Activated naive CD4-positive, alpha-beta T cell treated with anti-CD3 and anti-CD28 coated beads, Interleukin-2, amount 50 U/mL, for 72 hours (primary cell): ENCODE results near the gene RHOF. TPM values are rescaled to one million over a fixed set of nuclear protein-coding genes. Genes with fewer than 3 reads are reported as not detected.

ENCODE experiments used
- ATAC-seq, 2 donors: fragments of 150-1000 bp; cut with Tn5 transposase; 2 replicates each; pipeline ENCODE4 v1.10.0; 2021; ENCODE audit warnings: mild to moderate bottlenecking in 2 of 2, moderate library complexity in 2 of 2
- DNase-seq, 2 donors: peaks; one replicate each; pipeline ENCODE4 v3.0.0; 2021 to 2022; ENCODE audit warnings: low spot score in 2 of 2
- H3K27ac Mint-ChIP-seq, 2 donors: one replicate each; pipeline ENCODE4 v1.8.0; 2022; ENCODE audit warnings: mild to moderate bottlenecking in 2 of 2, mixed read lengths in 2 of 2
- H3K36me3 Mint-ChIP-seq, 2 donors: one replicate each; pipeline ENCODE4 v1.8.0; 2022; ENCODE audit warnings: mixed read lengths in 2 of 2
- H3K9me3 Mint-ChIP-seq, 2 donors: one replicate each; pipeline ENCODE4 v1.8.0; 2022; ENCODE audit warnings: mixed read lengths in 2 of 2
- total RNA-seq, 2 donors: library from RNA; stranded (reverse); gene quantifications; one replicate each; pipeline ENCODE4 v1.2.3, GENCODE V29; 2022

The RHOF gene
- 10 to 100 TPM; 95.3 to 96.2 TPM for total RNA-seq

DNA sequence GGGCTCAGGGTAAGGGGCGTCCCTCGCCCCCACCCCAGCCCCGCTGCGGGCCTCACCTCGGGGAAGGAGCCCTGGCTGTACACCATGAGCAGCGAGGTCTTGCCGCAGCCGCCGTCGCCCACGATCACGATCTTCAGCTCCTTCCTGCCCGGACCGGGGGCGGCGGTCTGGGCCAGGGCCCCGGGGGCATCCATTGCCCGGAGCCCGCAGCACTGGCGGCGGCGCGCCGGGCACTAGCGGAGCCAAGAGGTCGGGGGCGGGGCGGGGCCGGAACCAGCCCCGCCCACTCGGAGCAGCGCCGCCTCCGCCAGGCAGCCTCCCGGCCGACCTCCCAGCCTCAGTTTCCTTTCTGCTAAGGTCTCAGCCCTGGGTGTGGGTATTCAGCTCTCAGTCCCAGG is at the start of gene RHOF:
TSS of gene RHOF (minus strand) at position 249 of the 398 bp plus-strand sequence. CDS start at position 194, 55 bp downstream.
- Mint-ChIP-seq H3K36me3 (peaks cover 26 to 28% of the 10 kb centered on the region in 2 donors), H3K9me3 (no peaks in the 10 kb centered on the region)
- DNase-seq: no peak

GRCh38 chr12:121839993-121840761 is 46.7 kb upstream of the RHOF start:
- H3K36me3 Mint-ChIP-seq: no peaks in the 10 kb centered on the region
- ATAC-seq: peak in 1 of 2 donors; percentile 1
- no peaks in the 10 kb centered on the region for H3K9me3 Mint-ChIP-seq
- H3K27ac Mint-ChIP-seq: peak overlapping the region; percentile 93 to 95
- DNase-seq: no peak

More for the DNA sequence above, at the start of gene RHOF:
- peak; percentile 17 to 33 for ATAC-seq
- H3K27ac Mint-ChIP-seq: peak within 1 kb of the TSS; percentile 93 to 97

- no peaks in the 10 kb centered on the region for H3K36me3 Mint-ChIP-seq
- H3K9me3 Mint-ChIP-seq: no peaks in the 10 kb centered on the region
- peak overlapping the region; percentile 93 to 95 for H3K27ac Mint-ChIP-seq
- peak; percentile 94 to 97 for ATAC-seq
- peak; percentile 98 to 100 for DNase-seq
Observed at GRCh38 chr12:121839106-121839992, 45.9 kb upstream of the RHOF start.

- Mint-ChIP-seq H3K36me3 (no peaks in the 10 kb centered on the region), H3K9me3 (no peaks in the 10 kb centered on the region)
- no peak for DNase-seq
Observed at GRCh38 chr12:121838126-121838525, 44.6 kb upstream of the RHOF start.

DNA sequence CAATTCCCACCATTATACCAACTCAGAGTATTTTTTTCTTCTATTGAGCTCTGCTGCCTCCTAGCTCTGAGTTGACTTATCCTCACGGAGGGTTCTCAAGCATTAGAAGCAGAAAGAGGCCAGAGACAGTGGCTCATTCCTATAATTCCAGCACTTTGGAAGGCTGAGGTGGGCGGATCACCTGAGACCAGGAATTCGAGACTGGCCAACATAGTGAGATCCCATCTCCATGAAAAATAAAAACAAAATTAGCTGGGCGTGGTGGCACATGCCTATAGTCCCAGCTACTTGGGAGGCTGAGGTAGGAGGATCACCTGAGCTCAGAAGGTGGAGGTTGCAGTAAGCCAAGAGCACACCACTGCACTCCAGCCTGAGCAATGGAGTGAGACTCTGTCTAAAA is 44.2 kb upstream of the RHOF start:
- Mint-ChIP-seq H3K27ac (no peak overlapping the region), H3K9me3 (no peaks in the 10 kb centered on the region), H3K36me3 (no peaks in the 10 kb centered on the region)
- ATAC-seq (no peak), DNase-seq (no peak)

More at GRCh38 chr12:121838126-121838525, 44.6 kb upstream of the RHOF start:
- peak overlapping the region in 1 of 2 donors; percentile 29 for H3K27ac Mint-ChIP-seq
- ATAC-seq: no peak

- ATAC-seq: no peak
- peaks cover 0 to 6% of the 10 kb centered on the region in 2 donors for H3K36me3 Mint-ChIP-seq
- no peak overlapping the region for H3K27ac Mint-ChIP-seq
- no peak for DNase-seq
- H3K9me3 Mint-ChIP-seq: no peaks in the 10 kb centered on the region
Observed at GRCh38 chr12:121831571-121832245, 38.2 kb upstream of the RHOF start.

DNA sequence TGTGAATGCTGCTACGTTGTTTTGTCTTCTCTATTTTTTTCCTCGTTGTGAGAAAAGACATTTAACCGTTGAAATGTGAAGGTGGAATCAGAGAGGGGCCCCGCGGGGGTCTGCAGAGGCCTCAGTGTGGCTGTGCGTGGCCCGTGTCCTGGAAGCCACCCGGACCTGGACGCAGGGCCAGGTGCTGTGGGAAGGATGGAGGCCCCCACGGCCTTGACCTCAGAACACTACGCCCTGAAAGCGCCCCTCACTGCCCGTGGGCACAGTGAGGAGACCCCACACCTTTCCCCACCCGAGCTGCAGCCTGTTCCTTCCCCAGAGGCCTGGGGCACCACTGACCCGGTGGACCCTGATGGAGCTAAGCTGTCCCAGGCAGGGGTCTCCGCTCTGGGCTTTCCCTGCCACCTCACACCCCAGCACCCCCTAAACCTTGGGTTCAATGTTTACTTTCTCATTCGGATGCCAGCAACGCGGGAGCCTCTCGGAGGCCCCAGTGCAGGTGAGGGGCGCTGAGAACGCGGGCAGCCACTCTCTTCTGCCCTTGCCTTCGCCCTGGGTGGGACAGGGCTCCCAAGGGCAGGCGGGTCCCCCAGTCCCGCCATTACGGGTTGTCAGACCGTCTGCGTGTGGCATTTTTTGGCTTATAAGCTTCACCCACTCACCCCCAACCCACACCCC is 37.2 kb upstream of the RHOF start:
- Mint-ChIP-seq H3K27ac (no peak overlapping the region), H3K9me3 (no peaks in the 10 kb centered on the region), H3K36me3 (peaks cover 0 to 6% of the 10 kb centered on the region in 2 donors)
- DNase-seq (no peak), ATAC-seq (no peak)

GRCh38 chr12:121830134-121830533 is 36.6 kb upstream of the RHOF start:
- no peaks in the 10 kb centered on the region for H3K9me3 Mint-ChIP-seq
- H3K27ac Mint-ChIP-seq: no peak overlapping the region
- no peak for DNase-seq
- ATAC-seq: no peak
- peaks cover 0 to 6% of the 10 kb centered on the region in 2 donors for H3K36me3 Mint-ChIP-seq

DNA sequence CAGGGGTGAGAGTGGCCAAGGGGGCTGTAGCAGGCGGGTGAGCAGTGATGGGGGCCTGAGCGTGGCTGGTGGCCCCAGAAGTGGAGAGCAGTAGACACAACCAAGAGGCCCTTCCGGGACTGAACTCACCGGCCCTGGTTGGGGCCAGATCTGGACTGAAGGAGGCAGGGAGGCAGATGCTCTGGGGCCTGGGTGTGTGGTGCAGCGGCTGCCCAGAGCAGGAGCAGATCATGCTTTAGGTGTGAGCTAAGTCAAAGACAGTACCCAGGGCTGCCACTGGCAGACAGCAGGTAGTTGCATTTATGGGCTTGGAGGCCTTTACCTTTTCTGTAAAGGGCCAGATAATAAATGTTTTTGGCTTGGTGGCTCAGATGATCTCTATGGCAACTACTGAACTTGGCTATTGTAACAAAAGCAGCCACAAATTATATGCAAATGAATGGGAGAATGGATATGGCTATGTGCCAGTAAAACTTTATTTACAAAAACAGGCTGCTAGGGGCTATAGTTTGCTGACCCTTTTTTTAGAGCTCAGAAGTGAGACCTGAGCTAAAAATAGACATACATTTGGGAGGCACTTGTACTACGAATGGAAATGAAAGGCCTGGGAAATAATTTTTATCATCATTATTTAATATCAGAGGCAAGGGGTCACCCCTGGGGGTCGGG is 35.9 kb upstream of the RHOF start:
- peaks cover 0 to 6% of the 10 kb centered on the region in 2 donors for H3K36me3 Mint-ChIP-seq
- H3K9me3 Mint-ChIP-seq: no peaks in the 10 kb centered on the region
- DNase-seq (no peak), ATAC-seq (no peak)
- peak overlapping the region; percentile 24 to 79 for H3K27ac Mint-ChIP-seq

GRCh38 chr12:121828826-121829225 is 35.3 kb upstream of the RHOF start:
- ATAC-seq (no peak), DNase-seq (no peak)
- H3K36me3 Mint-ChIP-seq: peaks cover 0 to 6% of the 10 kb centered on the region in 2 donors
- H3K27ac Mint-ChIP-seq: peak overlapping the region; percentile 24 to 65
- H3K9me3 Mint-ChIP-seq: no peaks in the 10 kb centered on the region

GRCh38 chr12:121828306-121828705 is 34.8 kb upstream of the RHOF start:
- Mint-ChIP-seq H3K9me3 (no peaks in the 10 kb centered on the region), H3K36me3 (peaks cover 0 to 6% of the 10 kb centered on the region in 2 donors), H3K27ac (peak overlapping the region; percentile 24 to 65)
- DNase-seq: no peak
- no peak for ATAC-seq

DNA sequence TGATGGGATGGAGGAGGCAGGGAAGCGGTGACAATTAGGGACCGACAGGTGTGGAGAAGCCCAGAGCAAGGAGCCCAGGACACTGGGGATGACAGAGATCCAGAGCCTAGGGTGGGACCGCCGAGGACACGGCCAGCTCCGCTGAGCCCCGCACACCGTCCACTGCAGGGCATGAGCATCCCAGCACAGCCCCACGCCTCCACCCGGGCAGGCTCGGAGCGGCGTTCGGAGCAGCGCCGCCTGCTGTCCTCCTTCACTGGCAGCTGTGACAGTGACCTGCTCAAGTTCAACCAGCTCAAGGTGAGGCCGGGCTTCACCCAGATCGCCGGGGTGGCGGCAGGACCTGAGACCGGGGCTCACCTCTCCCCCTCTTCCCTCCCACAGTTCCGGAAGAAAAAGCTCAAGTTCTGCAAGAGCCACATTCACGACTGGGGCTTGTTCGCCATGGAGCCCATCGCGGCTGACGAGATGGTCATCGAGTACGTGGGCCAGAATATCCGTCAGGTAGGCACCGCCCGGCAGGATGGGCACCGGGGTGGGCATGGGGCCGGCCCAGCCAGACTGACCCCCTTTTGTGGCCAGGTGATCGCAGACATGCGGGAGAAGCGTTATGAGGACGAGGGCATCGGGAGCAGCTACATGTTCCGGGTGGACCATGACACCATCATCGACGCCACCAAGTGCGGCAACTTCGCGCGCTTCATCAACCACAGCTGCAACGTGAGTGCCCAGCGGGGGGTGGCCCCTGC is 34.0 kb upstream of the RHOF start:
- peak overlapping the region; percentile 63 to 65 for H3K27ac Mint-ChIP-seq
- ATAC-seq (peak in 1 of 2 donors; percentile 14), DNase-seq (no peak)
- peaks cover 0 to 6% of the 10 kb centered on the region in 2 donors for H3K36me3 Mint-ChIP-seq
- H3K9me3 Mint-ChIP-seq: no peaks in the 10 kb centered on the region

DNA sequence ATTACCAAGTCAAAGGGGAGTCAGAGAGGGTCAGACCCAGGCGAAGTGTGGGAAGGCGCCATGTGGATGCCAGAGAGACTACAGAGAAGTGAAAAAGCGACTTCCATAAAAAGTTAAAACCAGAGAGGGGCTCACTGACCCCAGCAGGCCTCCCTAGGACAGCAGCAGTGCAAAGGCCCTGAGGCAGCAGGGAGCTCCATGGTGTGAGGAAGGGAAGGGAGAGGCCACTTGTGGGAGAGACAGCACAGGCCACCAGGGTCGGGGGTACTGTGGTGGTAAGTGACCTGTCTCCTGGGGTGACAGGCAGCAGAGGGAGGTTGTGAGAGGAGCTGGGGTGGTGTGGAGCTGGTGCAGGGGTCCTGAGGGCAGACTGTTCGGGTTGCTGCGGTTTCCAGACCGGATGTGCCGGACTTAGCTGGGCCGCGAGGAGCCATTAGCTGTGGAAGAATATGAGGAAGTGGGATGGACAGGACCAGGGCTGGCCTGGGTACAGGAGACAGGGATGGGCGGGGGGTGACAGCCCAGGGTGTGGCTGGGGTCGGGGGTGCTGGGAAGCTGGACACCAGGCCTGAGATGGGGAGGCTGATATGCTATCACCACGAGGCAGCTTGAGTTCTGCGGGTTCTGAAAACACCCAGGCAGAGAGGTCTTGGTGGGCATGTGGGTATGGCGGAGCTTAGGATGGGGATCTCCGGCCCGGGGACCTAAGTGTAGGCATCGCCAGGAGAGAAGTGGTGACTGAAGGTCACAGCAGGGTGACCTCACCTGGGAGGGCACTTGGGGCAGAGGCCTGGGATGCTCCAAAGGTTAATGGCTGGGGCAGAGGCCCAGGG is 33.0 kb upstream of the RHOF start:
- no peaks in the 10 kb centered on the region for H3K9me3 Mint-ChIP-seq
- ATAC-seq (peak in 1 of 2 donors; percentile 26), DNase-seq (no peak)
- peak overlapping the region; percentile 63 to 65 for H3K27ac Mint-ChIP-seq
- peaks cover 0 to 6% of the 10 kb centered on the region in 2 donors for H3K36me3 Mint-ChIP-seq

DNA sequence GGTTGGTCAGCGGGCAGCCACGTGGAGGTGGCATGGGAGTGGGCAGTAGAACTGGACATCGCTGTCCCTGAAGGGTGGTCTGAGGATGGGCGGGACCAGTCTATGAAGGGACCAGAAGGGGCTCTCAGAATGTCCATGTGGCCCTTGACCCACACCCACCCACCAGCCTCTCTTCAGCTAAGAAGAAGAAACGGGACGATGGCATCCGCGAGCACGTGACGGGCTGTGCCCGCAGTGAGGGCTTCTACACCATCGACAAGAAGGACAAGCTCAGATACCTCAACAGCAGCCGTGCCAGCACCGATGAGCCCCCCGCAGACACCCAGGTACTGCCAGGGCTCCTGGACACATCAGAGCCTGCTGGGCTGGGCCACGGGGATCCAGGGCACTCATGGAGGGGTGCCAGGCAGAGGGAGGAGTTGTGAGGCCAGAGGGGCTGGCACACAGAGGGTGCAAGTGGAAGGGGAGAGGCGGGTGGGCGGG is 31.6 kb upstream of the RHOF start:
- no peak for ATAC-seq
- no peak for DNase-seq
- H3K27ac Mint-ChIP-seq: peak overlapping the region in 1 of 2 donors; percentile 50
- no peaks in the 10 kb centered on the region for H3K9me3 Mint-ChIP-seq
- H3K36me3 Mint-ChIP-seq: peaks cover 0 to 6% of the 10 kb centered on the region in 2 donors
